Measurements from ENCODE around the gene ACTL8.

The ACTL8 gene

GRCh38 chr1:17828991-17829390 is 73.9 kb downstream of the ACTL8 start:
- Histone ChIP-seq H3K27me3 (ENCODE audit: control insufficient read depth, insufficient read depth, low read length) (no peaks in the 10 kb centered on the region), H3K36me3 (ENCODE audit: control insufficient read depth, insufficient read depth, low read length) (no peaks in the 10 kb centered on the region), H3K4me3 (ENCODE audit: low read length) (no peak overlapping the region), H3K27ac (ENCODE audit: low read depth, low read length) (no peak overlapping the region), H3K4me1 (ENCODE audit: control insufficient read depth, insufficient read depth, low read length) (no peaks in the 10 kb centered on the region), H3K9ac (ENCODE audit: low read length) (no peak overlapping the region)

GRCh38 chr1:17829579-17829978 is 74.4 kb downstream of the ACTL8 start:
- Histone ChIP-seq H3K9ac (ENCODE audit: low read length) (no peak overlapping the region), H3K36me3 (ENCODE audit: control insufficient read depth, insufficient read depth, low read length) (no peaks in the 10 kb centered on the region), H3K4me1 (ENCODE audit: control insufficient read depth, insufficient read depth, low read length) (no peaks in the 10 kb centered on the region), H3K4me3 (ENCODE audit: low read length) (no peak overlapping the region), H3K27ac (ENCODE audit: low read depth, low read length) (no peak overlapping the region), H3K27me3 (ENCODE audit: control insufficient read depth, insufficient read depth, low read length) (no peaks in the 10 kb centered on the region)

- Histone ChIP-seq H3K27me3 (ENCODE audit: control insufficient read depth, insufficient read depth, low read length) (no peaks in the 10 kb centered on the region), H3K9ac (ENCODE audit: low read length) (no peak overlapping the region), H3K27ac (ENCODE audit: low read depth, low read length) (no peak overlapping the region), H3K36me3 (ENCODE audit: control insufficient read depth, insufficient read depth, low read length) (no peaks in the 10 kb centered on the region), H3K4me3 (ENCODE audit: low read length) (no peak overlapping the region), H3K4me1 (ENCODE audit: control insufficient read depth, insufficient read depth, low read length) (no peaks in the 10 kb centered on the region)
Measured at GRCh38 chr1:17831597-17831996, 76.5 kb downstream of the ACTL8 start.

GRCh38 chr1:17833661-17834501 is 78.7 kb downstream of the ACTL8 start:
- no peak overlapping the region for H3K4me3 ChIP-seq (ENCODE audit: low read length)
- no peak overlapping the region for H3K27ac ChIP-seq (ENCODE audit: low read depth, low read length)
- no peaks in the 10 kb centered on the region for H3K36me3 ChIP-seq (ENCODE audit: control insufficient read depth, insufficient read depth, low read length)
- no peak overlapping the region for H3K9ac ChIP-seq (ENCODE audit: low read length)
- H3K4me1 ChIP-seq (ENCODE audit: control insufficient read depth, insufficient read depth, low read length), result no peaks in the 10 kb centered on the region
- H3K27me3 ChIP-seq (ENCODE audit: control insufficient read depth, insufficient read depth, low read length), result no peaks in the 10 kb centered on the region

- no peaks in the 10 kb centered on the region for H3K4me1 ChIP-seq (ENCODE audit: control insufficient read depth, insufficient read depth, low read length)
- no peak overlapping the region for H3K27ac ChIP-seq (ENCODE audit: low read depth, low read length)
- H3K36me3 ChIP-seq (ENCODE audit: control insufficient read depth, insufficient read depth, low read length), result no peaks in the 10 kb centered on the region
- H3K4me3 ChIP-seq (ENCODE audit: low read length), result no peak overlapping the region
- H3K9ac ChIP-seq (ENCODE audit: low read length), result no peak overlapping the region
- H3K27me3 ChIP-seq (ENCODE audit: control insufficient read depth, insufficient read depth, low read length), result no peaks in the 10 kb centered on the region
Measured at GRCh38 chr1:17834561-17835100, 79.5 kb downstream of the ACTL8 start.

- H3K36me3 ChIP-seq (ENCODE audit: control insufficient read depth, insufficient read depth, low read length), result no peaks in the 10 kb centered on the region
- no peaks in the 10 kb centered on the region for H3K4me1 ChIP-seq (ENCODE audit: control insufficient read depth, insufficient read depth, low read length)
- H3K4me3 ChIP-seq (ENCODE audit: low read length), result no peak overlapping the region
- H3K27me3 ChIP-seq (ENCODE audit: control insufficient read depth, insufficient read depth, low read length), result no peaks in the 10 kb centered on the region
- H3K27ac ChIP-seq (ENCODE audit: low read depth, low read length), result no peak overlapping the region
- no peak overlapping the region for H3K9ac ChIP-seq (ENCODE audit: low read length)
Measured at GRCh38 chr1:17837233-17838030, 82.3 kb downstream of the ACTL8 start.

GRCh38 chr1:17839641-17840196 is 84.6 kb downstream of the ACTL8 start:
- Histone ChIP-seq H3K4me3 (ENCODE audit: low read length) (no peak overlapping the region), H3K27ac (ENCODE audit: low read depth, low read length) (no peak overlapping the region), H3K36me3 (ENCODE audit: control insufficient read depth, insufficient read depth, low read length) (no peaks in the 10 kb centered on the region), H3K27me3 (ENCODE audit: control insufficient read depth, insufficient read depth, low read length) (no peaks in the 10 kb centered on the region), H3K4me1 (ENCODE audit: control insufficient read depth, insufficient read depth, low read length) (no peaks in the 10 kb centered on the region), H3K9ac (ENCODE audit: low read length) (no peak overlapping the region)

- Histone ChIP-seq H3K4me3 (ENCODE audit: low read length) (no peak overlapping the region), H3K36me3 (ENCODE audit: control insufficient read depth, insufficient read depth, low read length) (no peaks in the 10 kb centered on the region), H3K27ac (ENCODE audit: low read depth, low read length) (no peak overlapping the region), H3K9ac (ENCODE audit: low read length) (no peak overlapping the region), H3K27me3 (ENCODE audit: control insufficient read depth, insufficient read depth, low read length) (no peaks in the 10 kb centered on the region), H3K4me1 (ENCODE audit: control insufficient read depth, insufficient read depth, low read length) (no peaks in the 10 kb centered on the region)
Measured at GRCh38 chr1:17841944-17842343, 86.8 kb downstream of the ACTL8 start.

- Histone ChIP-seq H3K36me3 (ENCODE audit: control insufficient read depth, insufficient read depth, low read length) (no peaks in the 10 kb centered on the region), H3K27ac (ENCODE audit: low read depth, low read length) (no peak overlapping the region), H3K9ac (ENCODE audit: low read length) (no peak overlapping the region), H3K4me3 (ENCODE audit: low read length) (no peak overlapping the region), H3K27me3 (ENCODE audit: control insufficient read depth, insufficient read depth, low read length) (no peaks in the 10 kb centered on the region), H3K4me1 (ENCODE audit: control insufficient read depth, insufficient read depth, low read length) (no peaks in the 10 kb centered on the region)
Measured at GRCh38 chr1:17842686-17843085, 87.6 kb downstream of the ACTL8 start.

GRCh38 chr1:17844185-17844826 is 89.2 kb downstream of the ACTL8 start:
- no peaks in the 10 kb centered on the region for H3K27me3 ChIP-seq (ENCODE audit: control insufficient read depth, insufficient read depth, low read length)

GRCh38 chr1:17845583-17845982 is 90.5 kb downstream of the ACTL8 start:
- H3K27me3 ChIP-seq (ENCODE audit: control insufficient read depth, insufficient read depth, low read length), result no peaks in the 10 kb centered on the region
- no peak overlapping the region for H3K9ac ChIP-seq (ENCODE audit: low read length)
- no peaks in the 10 kb centered on the region for H3K4me1 ChIP-seq (ENCODE audit: control insufficient read depth, insufficient read depth, low read length)
- H3K27ac ChIP-seq (ENCODE audit: low read depth, low read length), result no peak overlapping the region
- no peaks in the 10 kb centered on the region for H3K36me3 ChIP-seq (ENCODE audit: control insufficient read depth, insufficient read depth, low read length)
- no peak overlapping the region for H3K4me3 ChIP-seq (ENCODE audit: low read length)

More at GRCh38 chr1:17844185-17844826, 89.2 kb downstream of the ACTL8 start:
- no peak overlapping the region for H3K9ac ChIP-seq (ENCODE audit: low read length)
- H3K4me1 ChIP-seq (ENCODE audit: control insufficient read depth, insufficient read depth, low read length), result no peaks in the 10 kb centered on the region
- no peak overlapping the region for H3K27ac ChIP-seq (ENCODE audit: low read depth, low read length)
- no peaks in the 10 kb centered on the region for H3K36me3 ChIP-seq (ENCODE audit: control insufficient read depth, insufficient read depth, low read length)
- H3K4me3 ChIP-seq (ENCODE audit: low read length), result no peak overlapping the region

- no peak overlapping the region for H3K9ac ChIP-seq (ENCODE audit: low read length)
- no peaks in the 10 kb centered on the region for H3K36me3 ChIP-seq (ENCODE audit: control insufficient read depth, insufficient read depth, low read length)
- H3K4me3 ChIP-seq (ENCODE audit: low read length), result no peak overlapping the region
- no peaks in the 10 kb centered on the region for H3K4me1 ChIP-seq (ENCODE audit: control insufficient read depth, insufficient read depth, low read length)
- H3K27ac ChIP-seq (ENCODE audit: low read depth, low read length), result no peak overlapping the region
- no peaks in the 10 kb centered on the region for H3K27me3 ChIP-seq (ENCODE audit: control insufficient read depth, insufficient read depth, low read length)
Measured at GRCh38 chr1:17846341-17846740, 91.2 kb downstream of the ACTL8 start.

All from rectal smooth muscle tissue (tissue), 1 donor.